HG03139 (cell line): Measurements from ENCODE around the gene ABCC6.
"Not testable (repeated sequence)": the region's sequence is repeated elsewhere in the genome, so short reads cannot be mapped to it uniquely, and the experiment has no call there.

Experiments used
- ATAC-seq: cut with Tn5 transposase; IDR thresholded peaks from one replicate; pipeline ENCODE4 v1.9.1; 2021; ENCODE audit not compliant: unreplicated experiment

The ABCC6 gene

DNA sequence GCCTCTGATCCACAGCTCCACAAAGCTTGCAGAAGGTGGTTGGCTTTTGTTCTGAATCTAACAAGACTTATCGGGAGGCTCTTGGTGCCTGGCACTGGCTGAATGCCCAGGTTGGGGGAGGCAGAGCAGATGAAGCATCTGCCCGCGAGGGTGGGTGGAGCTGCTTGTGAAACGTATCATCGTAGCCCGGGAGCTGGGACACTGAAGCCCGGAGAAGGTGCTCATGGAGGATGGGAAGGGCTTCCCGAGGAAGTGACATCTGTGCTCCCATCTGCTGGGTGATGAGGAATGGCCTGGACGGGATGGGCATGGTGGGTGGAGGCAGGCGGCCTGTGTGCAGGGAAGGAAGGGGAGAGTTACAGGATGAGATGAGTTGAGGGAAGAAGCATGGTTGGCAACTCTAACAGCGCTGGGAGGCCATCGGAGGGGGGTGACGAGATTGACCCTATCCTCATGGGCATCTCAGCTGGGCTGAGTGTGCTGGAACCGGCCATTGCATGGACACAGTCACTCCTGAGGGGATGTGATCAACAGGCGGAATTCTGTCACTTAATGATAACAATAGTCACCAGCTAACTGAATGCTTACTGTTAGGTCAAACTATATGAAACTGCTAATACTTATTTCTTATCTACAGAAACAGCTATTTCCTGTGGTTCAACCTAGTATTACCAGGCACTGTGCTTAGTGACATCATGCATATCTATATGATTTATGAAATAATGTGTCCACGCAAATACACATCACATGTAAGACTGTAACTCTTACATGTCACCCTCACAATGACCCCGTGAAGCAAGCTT is 102.7 kb downstream of the ABCC6 start:
- ATAC-seq: no peak

GRCh38 chr16:16120044-16120381 is 103.3 kb downstream of the ABCC6 start:
- no peak for ATAC-seq

GRCh38 chr16:16118337-16118736 is 105.0 kb downstream of the ABCC6 start:
- ATAC-seq: no peak

GRCh38 chr16:16116841-16117240 is 106.5 kb downstream of the ABCC6 start:
- ATAC-seq: no peak

- no peak for ATAC-seq
Observed at GRCh38 chr16:16113076-16113475, 110.2 kb downstream of the ABCC6 start.

- no peak for ATAC-seq
Observed at GRCh38 chr16:16112450-16113053, 110.7 kb downstream of the ABCC6 start.

- no peak for ATAC-seq
Observed at GRCh38 chr16:16111639-16112038, 111.7 kb downstream of the ABCC6 start.

- no peak for ATAC-seq
Observed at GRCh38 chr16:16110111-16110490, 113.2 kb downstream of the ABCC6 start.

DNA sequence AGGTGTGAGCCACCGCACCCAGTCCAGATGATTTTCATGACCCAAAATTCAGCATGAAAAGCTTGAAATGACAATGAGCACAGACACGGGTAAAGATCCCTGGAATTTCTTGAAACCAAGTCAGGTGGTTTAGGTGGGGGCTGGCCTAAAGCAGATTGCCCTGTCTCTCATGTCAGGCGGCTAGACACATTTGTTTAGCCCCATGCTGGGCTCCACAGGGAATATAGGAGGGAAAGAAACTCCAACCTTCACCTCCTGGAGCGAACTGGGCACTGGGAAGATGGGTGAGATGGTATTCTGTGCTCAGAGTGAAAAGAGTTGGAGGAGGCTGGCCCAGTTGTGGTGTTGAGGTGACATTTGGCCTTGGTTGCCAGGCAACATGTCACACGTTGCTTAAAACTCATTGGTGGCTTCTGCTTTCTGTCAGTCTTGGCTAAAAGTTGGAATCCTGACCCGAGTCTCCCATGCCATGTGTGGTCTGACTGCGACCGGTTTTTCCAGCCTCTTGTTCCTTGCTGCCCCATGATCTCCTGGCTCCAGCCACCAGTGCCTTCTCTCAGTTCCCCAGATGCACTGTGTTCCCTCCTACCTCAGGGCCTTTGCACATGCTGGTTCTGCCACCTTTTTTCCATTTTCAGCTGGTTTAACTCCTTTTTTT is 113.7 kb downstream of the ABCC6 start:
- no peak for ATAC-seq

DNA sequence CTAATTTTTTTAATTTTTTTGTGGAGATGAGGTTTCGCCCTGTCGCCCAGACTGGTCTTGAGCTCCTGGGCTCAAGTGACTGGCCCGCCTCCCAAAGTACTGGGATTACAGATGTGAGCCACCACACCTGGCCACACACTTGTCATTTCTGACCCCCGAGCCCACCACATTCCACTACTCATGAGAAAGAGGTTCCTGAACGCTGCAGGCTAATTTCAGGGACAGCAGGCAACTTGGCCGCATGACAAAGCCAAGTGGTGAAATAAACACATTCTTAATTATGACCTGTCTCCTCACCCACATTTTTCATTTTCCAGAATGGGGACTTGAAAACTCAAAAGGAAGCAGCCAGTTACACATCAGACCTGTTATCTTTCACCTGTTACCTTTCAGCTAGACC is 114.5 kb downstream of the ABCC6 start:
- no peak for ATAC-seq

- ATAC-seq: no peak
Observed at GRCh38 chr16:16107839-16108238, 115.5 kb downstream of the ABCC6 start.

- ATAC-seq: no peak
Observed at GRCh38 chr16:16106466-16106865, 116.8 kb downstream of the ABCC6 start.

DNA sequence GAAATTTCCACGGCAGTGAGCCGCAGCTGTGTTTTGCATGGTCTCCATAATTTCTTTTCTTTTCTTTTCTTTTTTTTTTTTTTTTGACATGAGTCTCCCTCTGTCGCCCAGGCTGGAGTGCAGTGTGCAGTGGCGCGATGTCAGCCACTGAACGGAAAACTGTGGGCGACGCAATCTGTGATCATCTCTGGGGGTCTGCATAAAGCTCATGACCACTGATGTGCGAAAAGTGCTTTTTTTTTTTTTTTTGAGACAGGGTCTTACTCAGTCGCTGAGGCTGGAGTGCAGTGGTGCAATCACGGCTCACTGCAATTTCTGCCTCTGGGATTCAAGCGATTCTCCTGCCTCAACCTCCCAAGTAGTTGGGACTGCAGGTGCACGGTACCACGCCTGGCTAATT is 117.6 kb downstream of the ABCC6 start:
- ATAC-seq: no peak

GRCh38 chr16:16104804-16105141 is 118.5 kb downstream of the ABCC6 start:
- ATAC-seq: not testable (repeated sequence)

DNA sequence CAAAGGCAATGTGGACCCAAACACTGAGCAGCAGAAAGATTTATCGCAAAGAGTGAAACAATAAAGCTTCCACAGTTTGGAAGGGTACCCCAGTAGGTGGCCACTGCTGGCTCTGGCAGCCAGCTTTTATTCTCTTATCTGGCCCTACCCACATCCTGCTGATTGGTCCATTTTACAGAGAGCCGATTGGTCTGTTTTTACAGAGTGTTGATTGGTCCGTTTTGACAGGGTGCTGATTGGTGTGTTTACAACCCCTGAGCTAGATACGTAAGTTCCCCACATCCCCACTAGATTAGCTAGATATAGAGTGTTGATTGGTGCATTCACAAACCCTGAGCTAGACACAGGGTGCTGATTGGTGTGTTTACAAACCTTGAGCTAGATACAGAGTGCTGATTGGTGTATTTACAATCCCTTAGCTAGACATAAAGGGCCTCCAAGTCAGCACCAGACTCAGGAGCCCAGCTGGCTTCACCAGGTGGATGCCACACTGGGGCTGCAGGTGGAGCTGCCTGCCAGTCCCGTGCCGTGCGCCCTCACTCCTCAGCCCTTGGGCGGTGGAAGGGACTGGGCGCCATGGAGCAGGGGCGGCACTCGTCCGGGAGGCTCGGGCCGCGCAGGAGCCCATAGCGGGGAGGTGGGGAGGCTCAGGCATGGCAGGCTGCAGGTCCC is 119.0 kb downstream of the ABCC6 start:
- ATAC-seq: not testable (repeated sequence)

GRCh38 chr16:16102738-16103137 is 120.6 kb downstream of the ABCC6 start:
- ATAC-seq: no peak

- no peak for ATAC-seq
Observed at GRCh38 chr16:16101585-16101984, 121.7 kb downstream of the ABCC6 start.

DNA sequence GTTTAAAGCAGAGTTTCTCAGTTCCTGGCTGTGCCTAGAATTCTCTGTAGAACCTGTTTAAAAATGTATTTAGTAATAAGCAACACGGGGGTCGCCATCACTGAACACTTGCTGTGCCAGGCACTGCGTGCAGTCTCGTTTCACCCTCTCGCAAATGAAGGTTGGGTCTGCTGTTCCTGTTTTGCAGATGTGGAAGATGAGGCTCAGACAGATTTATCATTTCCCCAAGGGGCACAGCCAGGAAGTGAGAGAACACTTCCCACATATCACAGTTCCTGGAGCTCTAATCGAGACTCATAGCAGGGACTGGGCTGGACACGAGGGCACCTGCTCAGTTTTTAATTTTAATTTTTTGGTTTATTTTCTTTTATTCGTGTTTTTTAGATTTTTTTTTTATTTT is 122.7 kb downstream of the ABCC6 start:
- ATAC-seq: no peak

DNA sequence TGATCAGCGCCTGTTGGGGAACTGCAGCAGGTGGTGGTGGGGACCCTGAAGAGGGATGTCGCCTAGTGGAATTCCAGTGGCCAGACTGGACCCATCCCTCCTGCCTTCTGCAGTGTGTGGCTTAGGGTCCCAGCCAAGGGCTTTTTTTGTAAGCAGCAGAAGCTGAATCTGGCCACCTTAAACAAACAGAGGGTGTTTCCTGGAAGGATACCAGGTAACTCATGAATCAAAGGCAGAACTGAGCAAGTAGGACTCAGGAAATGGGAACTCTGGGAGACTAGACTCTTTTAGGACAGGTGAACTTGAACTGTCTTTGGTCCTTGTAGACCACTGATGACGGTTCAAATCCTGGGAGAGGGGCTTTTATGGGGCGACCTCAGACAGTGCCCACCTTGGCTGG is 124.0 kb downstream of the ABCC6 start:
- ATAC-seq: no peak
